HG02885 (cell line): ENCODE measurements around the gene TBC1D1.
"Not testable (repeated sequence)": the region's sequence is repeated elsewhere in the genome, so short reads cannot be mapped to it uniquely, and the experiment has no call there.

ENCODE experiments used
- ATAC-seq: cut with Tn5 transposase; IDR thresholded peaks from one replicate; pipeline ENCODE4 v1.9.1; 2021; ENCODE audit warnings: mild to moderate bottlenecking; ENCODE audit not compliant: unreplicated experiment, poor library complexity

TBC1D1 gene

GRCh38 chr4:37917388-37917787 is 26.5 kb downstream of the TBC1D1 start:
- no peak for ATAC-seq

GRCh38 chr4:37918653-37919052 is 27.8 kb downstream of the TBC1D1 start:
- no peak for ATAC-seq

GRCh38 chr4:37922328-37922727 is 31.4 kb downstream of the TBC1D1 start:
- ATAC-seq: no peak

GRCh38 chr4:37923089-37923488 is 32.2 kb downstream of the TBC1D1 start:
- ATAC-seq: not testable (repeated sequence)

GRCh38 chr4:37924946-37925345 is 34.1 kb downstream of the TBC1D1 start:
- no peak for ATAC-seq

GRCh38 chr4:37927434-37927833 is 36.5 kb downstream of the TBC1D1 start:
- ATAC-seq: no peak

GRCh38 chr4:37928426-37929416 is 37.8 kb downstream of the TBC1D1 start:
- no peak for ATAC-seq

- ATAC-seq: no peak
Measured at GRCh38 chr4:37934096-37934495, 43.2 kb downstream of the TBC1D1 start.

- ATAC-seq: no peak
Measured at GRCh38 chr4:37934609-37935008, 43.7 kb downstream of the TBC1D1 start.

- no peak for ATAC-seq
Measured at GRCh38 chr4:37935026-37935425, 44.1 kb downstream of the TBC1D1 start.

GRCh38 chr4:37936889-37937498 is 46.1 kb downstream of the TBC1D1 start:
- ATAC-seq: no peak

- no peak for ATAC-seq
Measured at GRCh38 chr4:37938208-37938607, 47.3 kb downstream of the TBC1D1 start.

GRCh38 chr4:37946503-37947179 is 55.8 kb downstream of the TBC1D1 start:
- no peak for ATAC-seq

- no peak for ATAC-seq
Measured at GRCh38 chr4:37948542-37948941, 57.7 kb downstream of the TBC1D1 start.

GRCh38 chr4:37949636-37950426 is 58.9 kb downstream of the TBC1D1 start:
- no peak for ATAC-seq

GRCh38 chr4:37951461-37952352 is 60.8 kb downstream of the TBC1D1 start:
- ATAC-seq: no peak

GRCh38 chr4:37953156-37953555 is 62.3 kb downstream of the TBC1D1 start:
- no peak for ATAC-seq

GRCh38 chr4:37953620-37954293 is 62.9 kb downstream of the TBC1D1 start:
- no peak for ATAC-seq

- no peak for ATAC-seq
Measured at GRCh38 chr4:37956941-37957340, 66.1 kb downstream of the TBC1D1 start.
